Islet of Langerhans (tissue), 1 donor: ENCODE measurements around the gene THSD8.
A peak's percentile ranks its signal among the peaks of the same experiment; 100 is the strongest.

Experiments
- FAIRE-seq: peaks from one replicate; lab custom pipeline; 2011; peaks lifted over from hg19 to GRCh38; lab: Jason Lieb, UNC

The THSD8 gene

DNA sequence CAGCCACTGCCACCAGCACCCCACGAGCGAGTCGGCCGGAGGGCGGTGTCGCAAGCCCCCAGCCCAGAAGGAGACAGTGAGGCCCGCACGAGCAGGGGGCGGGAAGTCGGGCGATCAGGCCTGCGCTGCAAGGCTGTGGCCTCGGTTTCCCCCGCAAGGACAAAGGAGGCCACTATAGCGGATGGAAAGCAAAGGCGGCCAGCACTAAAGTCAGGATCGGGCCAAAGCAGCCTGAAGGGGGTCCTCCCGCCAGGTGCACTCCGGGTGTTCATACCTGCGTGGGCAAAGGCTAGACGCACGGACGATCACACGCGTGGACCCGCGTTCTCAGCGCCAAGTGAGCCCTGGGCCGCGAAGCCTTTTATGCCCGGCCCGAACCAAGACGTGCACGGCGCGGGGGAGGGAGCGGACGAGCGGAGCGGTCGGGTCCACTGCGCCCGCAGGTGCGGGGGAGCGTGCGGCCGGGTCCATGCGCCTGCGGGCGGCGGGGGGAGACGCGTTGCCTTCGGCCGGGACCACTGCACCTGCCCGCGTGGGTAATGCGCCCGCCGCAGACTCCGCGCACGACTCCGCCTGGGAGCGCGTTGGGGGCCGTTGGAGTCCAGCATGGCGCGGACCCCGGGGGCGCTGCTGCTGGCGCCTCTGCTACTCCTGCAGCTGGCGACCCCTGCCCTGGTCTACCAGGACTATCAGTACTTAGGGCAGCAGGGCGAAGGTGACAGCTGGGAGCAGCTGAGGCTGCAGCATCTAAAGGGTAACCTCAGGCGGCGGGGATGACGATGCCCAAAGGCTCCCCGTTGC is at the start of gene THSD8, which contains the start of gene PRDX2:
Gene THSD8 (plus strand): TSS at position 604 of the 801 bp plus-strand sequence. CDS start 3 bp downstream, at position 607.
Gene PRDX2 (minus strand): TSS at position 335 of the 801 bp plus-strand sequence. CDS start 539 bp downstream, outside the sequence.
- FAIRE-seq: no peak

DNA sequence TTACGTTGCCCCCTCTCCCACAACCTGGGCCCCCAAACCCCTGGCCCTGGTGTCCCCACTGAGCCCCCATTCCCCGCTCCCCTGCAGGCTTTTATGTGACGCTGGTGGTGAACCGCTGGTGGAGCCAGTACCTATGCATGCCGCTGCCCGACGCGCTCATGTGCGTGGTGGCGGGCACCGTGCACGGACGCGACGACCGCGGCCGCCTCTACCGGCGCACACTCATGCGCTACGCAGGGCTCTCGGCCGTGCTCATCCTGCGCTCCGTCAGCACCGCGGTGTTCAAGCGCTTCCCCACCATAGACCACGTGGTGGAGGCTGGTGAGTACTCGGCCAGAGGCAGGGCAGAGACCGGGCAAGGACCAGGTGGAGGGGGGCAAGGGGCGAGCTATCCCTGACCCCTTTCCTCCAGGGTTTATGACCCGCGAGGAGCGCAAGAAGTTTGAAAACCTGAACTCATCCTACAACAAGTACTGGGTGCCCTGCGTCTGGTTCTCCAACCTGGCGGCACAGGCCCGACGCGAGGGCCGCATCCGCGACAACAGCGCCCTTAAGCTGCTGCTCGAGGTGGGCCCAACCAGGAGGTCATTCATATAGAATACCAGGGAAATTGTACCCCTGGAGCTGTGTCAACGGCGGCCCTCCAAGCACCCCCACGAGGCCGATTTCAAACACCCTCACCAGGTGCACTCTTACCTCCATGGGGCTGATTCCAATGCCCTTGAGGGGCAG is 47.2 kb upstream of the THSD8 start:
- FAIRE-seq: no peak

DNA sequence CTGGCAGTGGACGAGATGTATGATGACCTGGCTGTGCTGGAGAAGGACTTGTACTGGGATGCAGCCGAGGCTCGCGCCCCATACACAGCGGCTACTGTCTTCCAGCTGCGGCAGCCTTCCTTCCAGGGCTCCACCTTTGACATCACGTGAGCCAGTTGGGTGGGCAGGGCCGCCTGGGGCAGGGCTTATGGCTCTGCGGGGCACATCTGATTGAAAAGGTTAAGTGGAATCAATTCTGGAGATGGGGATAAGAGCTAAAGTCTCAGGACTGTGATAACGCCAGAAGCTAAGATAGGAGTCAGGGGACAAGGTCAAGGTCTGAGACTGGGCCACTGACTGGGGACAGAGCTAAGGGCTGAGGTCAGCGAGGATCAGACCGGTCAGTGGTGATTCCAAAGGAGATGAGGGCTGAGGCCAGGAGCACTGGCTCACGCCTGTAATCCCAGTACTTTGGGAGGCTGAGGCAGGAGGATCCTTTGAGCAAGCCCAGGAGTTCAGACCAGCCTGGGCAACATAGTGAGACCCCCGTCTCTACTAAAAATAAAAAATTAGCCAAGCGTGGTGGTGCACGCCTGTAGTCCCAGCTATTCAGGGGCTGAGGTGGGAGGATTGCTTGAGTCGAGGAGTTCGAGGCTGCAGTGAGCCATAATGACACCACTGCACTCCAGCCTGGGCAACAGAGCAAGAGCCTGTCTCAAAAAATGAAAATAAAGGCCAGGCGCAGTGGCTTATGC is 45.6 kb upstream of the THSD8 start:
- no peak for FAIRE-seq

DNA sequence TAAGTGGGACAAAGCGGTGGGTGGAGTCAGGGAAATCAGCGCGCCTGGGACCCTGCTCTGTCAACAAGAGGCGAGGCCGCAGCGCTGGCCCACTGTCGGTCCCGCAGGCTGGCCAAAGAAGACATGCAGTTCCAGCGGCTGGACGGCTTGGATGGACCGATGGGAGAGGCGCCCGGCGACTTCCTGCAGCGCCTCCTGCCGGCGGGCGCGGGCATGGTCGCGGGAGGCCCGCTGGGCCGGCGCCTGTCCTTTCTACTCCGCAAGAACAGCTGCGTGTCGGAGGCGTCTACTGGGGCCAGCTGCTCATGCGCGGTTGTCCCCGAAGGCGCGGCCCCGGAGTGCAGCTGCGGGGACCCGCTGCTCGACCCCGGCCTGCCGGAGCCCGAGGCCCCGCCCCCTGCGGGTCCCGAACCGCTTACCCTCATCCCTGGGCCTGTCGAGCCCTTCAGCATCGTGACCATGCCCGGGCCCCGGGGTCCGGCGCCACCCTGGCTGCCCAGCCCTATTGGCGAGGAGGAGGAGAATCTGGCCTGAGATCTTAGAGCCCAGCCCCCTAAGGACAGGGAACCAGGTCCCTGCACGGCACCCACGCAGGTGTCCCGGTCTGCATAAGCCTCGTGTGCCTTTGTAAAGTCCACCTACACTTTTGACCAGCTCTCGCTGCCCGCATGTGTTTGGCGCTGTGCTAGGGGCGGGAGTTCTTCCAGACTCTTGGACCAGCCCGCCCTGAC is 44.2 kb upstream of the THSD8 start:
- no peak for FAIRE-seq

DNA sequence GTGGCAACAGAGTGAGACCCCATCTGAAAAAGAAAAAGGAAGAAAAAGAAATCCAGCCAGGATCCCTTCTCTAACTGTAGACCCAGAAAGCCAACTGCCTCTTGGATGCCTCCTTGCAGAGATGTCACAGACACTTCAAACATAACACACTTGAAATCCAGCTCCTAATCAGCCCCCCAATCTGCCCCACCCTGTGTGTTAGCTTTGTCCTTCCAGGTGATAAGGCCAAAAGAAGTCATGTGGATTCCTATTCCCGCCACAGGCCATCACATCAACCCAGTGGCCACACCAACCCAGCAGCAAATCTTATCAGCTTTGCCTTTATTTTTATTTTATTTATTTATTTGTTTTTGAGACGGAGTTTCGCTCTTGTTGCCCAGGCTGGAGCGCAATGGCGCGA is 42.2 kb upstream of the THSD8 start:
- FAIRE-seq: no peak

DNA sequence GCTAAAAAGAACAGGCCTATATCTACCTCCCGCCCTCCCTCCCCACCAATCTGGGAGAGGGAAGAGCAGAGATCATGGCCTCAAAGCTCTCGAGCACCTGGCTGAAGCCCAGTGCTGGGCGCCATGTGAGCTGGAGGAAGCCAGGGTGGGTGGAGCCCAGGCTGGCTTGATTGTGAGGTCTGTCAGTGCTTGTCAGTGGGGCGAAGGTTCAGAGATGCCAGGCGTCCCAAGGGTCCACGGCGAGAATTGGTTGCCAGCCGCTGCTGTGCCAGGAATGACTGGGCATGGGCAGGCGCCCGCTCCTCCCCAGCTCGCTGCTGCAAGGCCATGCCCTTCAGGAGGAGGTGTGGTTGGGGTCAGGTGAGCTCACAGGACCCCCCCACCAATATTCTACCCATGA is 38.8 kb upstream of the THSD8 start:
- FAIRE-seq: no peak

DNA sequence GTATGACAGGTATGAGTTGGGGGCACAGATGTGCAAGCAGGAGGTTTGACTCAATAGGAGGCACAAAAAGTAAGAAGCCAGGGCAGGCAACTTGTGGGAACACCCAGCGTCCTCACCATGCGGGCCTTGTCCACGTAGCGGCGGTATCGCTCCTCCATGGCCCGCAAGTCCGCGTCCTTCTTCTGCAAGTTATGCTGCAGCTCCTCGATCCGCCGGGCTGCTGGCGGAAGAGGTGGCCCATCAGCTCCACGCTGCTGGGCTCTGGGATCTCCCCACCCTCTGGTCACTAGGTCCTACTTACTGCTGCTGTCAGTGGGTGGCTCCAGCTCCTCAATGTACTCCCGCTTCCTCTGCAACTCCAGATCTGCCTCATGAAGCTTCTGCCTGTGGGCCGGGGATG is 37.2 kb upstream of the THSD8 start:
- no peak for FAIRE-seq

DNA sequence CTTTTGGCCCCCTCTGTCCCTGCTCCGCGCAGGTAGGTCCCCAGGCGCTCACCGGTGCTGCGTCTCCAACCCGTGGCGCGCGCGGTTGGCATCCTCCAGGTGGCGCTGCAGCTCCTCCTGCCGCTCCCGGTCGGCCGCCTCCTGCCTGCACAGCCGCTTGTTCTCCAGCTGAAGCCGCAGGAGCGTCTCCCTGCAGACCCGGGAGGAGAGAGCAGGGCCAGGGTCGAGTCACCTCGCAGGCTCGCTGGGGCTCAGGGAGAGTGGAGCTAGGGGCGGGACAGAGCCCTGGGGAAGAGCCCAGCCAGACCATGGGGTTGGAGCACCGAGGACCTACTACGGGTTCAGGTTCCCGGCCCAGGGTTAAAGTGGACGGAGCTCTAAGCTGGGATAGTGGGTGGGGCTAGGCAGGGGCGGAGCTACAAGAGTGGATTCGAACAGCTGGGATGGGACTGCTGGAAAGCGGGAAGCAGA is 35.8 kb upstream of the THSD8 start:
- no peak for FAIRE-seq

DNA sequence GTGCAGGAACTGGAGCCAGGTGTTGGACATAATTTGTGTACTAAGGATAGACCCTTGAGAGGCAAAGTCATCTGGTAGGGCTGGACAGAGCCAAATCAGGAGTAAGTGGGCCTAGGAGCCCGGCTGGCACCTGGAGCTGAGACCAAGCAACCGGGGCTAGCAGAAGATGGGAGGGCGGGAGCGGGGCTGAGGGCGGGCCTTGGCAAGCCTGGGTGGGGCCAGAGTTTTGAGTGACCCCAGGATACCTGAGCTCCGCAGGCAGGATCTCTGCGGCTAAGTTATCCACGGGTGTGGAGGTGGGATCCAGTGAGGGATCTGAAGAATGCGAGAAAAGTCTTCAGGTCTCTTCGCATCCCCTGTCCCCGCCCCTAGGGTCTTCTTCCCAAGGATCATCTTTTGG is 34.7 kb upstream of the THSD8 start:
- no peak for FAIRE-seq

DNA sequence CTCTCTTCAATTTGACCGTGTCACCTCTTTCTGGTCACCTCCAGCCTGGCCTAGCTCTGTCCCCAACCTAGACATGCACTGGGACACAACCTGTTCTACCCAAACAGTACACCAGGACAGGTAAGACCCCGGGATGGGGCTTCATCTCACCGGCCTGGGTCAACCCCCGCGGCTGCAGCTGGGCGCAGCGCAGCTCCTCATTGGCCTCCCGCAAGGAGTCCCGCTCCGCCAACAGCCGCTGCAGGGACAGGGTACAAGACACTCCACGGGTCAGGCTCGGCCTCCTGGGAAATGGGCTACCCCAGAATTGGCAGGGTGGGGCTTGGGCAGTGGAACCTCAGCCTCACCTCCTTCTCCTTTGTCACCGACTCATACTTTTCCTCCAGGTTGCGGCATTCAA is 34.2 kb upstream of the THSD8 start:
- no peak for FAIRE-seq

DNA sequence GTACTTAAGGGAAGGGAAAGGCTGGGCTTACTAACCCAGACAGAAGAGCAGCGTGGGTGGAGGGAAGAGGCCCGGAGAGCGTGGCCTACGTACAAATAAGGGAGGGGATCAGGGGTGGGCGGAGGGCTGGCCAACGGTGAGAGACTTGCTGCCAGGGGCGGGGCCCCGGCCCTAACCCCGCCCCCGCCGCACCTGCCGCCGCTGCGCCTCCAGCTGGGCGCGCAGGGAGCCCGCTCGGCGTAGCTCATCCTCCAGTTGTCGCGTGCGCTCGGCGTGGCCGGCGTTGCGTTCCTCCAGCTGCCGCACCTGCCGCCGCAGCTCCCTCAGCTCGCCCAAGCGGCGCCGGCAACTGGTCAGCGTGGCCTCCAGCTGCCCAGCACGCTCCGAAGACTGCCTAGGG is 32.2 kb upstream of the THSD8 start:
- no peak for FAIRE-seq

DNA sequence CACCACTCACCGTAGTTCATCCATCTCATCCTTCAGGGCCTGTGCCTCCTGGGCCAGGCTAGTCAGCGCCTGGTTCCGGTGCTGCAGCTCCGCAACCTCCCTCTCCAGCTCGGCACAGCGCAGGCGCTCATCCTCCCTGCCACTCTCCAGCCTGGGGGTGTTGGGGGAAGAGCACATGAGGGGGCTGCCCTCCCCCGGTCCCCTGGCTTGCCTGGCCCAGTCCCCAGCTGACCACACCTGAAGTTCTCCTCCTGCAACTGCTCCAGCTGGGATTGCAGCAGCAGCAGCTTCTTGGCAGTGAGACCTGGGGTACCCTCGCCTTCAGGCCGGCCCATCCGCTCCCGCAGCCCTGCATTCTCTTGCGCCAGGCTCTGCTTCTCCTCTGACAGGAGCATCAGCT is 30.9 kb upstream of the THSD8 start:
- FAIRE-seq: no peak

DNA sequence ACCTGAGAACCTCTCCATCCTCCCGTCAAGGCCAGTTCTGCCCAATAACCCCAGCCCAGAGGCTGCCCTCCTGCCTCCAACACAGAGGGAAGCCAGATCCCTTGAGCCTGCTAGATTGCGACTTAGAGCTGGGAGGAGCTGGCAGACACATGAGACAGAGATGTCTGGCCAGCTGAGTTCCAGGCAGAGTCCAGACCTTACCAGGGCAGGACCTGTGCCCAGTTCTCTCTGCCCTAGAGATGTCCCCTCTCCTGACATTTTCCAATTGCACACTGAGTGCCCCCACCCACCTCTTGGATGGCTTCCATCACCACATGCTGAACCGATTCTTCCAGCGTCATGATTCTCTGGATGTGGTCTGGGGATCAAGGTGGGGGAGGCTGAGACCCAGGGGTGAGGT is 29.5 kb upstream of the THSD8 start:
- FAIRE-seq: no peak

DNA sequence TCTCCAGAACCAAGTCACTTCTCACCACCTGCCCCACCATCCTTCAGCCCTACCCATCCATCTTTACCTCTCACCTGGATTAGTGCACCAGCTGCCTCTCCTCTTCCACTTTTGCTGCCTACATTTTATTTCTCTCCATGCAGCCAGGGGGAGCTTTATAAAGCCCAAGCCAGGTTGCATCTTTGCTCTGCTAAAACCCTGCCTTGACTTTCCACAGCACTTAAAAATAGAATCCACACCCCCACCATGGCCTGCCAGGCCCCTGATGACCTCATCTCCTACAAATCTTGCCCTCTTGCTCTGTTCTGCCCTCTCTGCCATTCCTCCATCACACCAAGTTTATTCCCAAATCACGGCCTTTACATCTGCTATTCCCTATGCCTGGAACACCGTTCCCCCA is 28.3 kb upstream of the THSD8 start:
- FAIRE-seq: no peak

DNA sequence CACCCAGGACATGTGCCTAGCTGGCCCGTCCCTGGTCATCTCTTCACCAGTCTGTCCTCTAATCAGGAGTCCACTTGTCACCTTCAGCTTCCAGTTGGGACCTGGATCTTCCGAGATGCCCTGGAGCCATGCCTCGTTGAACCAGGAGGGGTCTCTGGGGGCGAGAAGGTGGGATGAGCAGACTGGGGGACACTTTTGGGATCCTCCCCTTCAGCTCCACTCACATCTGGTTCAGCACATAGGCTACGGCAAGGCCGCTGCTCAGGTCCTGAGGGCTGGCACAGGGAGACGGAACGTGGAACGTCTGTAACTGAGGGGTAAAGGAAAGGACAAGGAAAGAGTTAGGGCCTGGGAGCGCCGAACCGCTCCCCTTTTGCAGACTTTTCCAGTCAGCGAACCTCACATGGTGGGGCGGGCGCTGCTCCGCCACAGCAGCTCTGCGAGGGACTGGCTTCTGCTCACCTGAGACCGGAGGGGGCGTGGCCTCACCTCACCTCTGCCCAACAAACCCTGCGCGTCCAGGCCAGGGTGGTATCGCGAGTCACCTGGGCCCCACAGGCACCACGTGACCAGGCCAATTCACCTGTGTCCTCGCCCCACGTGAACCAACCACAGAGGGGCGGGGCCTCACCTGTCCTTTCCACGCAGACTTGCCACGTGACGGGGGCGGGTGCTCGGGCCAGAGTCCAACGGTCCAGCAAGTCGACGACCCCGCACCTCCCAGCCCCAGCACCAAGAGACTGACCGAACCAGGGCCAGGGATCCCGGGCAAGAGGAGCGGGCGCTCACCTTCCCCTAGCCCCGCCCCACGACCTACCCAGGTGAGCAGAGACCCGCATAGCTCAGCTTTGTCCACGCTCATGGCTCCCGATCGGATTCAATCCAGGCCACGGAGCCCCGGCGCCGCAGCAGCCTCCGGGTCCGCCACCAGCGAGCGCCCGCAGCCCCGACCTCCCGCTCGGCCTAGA is 27.0 kb upstream of the THSD8 start, which contains the start of gene HOOK2:
Gene HOOK2 (minus strand): TSS at position 965 of the 968 bp plus-strand sequence. CDS start 103 bp downstream, at position 862.
- FAIRE-seq: no peak

DNA sequence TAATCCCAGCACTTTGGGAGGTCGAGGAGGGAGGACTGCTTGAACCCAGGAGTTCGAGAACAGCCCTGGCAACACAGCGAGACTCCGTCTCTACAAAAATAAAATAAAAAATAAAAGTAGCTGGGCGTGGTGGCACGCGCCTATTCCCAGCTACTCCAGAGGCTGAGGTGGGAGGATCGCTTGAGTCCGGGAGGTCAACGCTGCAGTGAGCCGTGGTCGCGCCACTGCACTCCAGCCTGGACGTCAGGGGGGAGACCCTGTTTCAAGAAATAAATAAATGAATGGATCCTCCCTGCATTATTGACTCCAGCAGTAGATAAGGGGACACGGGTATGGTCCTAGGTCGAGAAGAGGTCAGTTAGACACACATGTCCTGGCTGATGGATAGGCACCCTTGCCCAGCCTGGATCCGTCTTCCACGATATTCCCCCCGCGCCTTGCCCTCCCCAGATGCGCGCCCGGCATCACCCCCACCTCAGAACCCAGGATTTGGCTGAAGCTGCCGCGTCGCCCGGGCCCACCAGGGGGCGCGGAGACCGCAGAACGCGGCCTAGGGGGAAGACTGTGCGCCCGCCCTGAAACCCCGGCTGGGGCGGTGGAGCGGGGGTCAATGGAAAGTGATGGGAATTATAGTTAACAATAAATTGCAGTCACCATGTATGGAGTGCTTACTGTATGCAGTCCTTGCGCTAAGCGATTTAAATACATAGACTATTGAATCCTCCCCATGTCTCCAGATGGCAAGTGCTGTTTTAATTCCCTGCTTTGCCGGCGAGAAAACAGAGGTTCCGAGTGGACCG is 24.5 kb upstream of the THSD8 start:
- FAIRE-seq: no peak

DNA sequence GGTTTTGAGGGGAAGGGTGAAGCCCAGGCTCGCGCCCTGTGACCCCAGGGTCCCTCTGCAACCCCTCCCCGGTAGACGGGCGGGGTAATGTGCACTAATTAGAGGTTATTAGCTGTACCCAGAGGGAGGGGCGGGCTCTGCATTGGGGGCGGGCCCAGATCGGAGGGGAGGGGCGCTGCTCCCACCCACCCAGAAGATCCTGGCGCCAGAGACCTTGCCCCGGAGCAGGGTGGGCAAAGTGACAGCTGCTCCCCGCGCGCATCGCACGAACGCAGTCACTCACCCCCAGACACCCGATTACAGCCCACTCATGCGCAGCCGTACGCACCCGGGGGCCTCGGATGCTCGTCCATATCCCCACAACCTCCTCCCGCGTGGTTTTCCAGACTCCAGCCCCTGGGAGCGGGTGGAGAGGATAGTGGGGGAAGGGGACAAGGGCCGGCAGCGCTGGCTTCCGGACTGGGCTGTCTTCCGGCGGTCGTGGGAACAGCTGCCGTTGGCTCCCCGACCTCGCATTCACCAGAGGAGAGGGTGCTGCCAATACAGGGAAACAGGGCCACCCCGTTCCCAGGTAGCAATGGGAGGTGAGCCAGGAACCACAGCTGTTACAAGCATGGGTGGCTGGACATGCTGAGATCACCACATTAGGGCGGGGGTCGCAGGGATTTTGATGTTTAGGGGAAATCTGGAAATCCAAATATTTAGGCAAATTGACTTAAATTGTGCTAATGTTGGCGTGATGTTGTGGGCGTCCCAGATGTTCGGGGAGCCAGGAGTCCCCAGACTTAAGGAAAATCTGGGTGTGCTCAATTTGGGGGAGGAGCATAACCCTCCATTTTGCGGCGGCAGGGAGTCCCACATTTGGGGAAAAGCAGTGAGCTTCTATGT is 23.6 kb upstream of the THSD8 start:
- FAIRE-seq: peak; percentile 68

DNA sequence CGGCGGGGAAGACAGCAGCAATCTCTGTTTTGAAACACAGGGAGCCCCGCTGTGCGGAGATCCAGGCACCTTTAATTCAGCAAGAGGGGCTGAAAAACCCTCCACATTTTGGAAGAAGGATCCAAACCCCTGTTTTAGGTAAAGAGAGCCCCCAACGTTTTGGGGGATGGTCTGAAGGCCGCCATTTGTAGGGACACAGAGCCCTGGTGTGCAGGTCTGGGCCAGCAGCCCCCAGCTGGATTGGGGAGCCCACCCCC is 23.0 kb upstream of the THSD8 start:
- FAIRE-seq: no peak
